GM21423 (cell line): ENCODE results near the gene LOXHD1.

Experiments used
- ATAC-seq: cut with Tn5 transposase; IDR thresholded peaks from one replicate; pipeline ENCODE4 v1.9.1; 2021; ENCODE audit warnings: mild to moderate bottlenecking, moderate library complexity; ENCODE audit not compliant: unreplicated experiment

Gene LOXHD1

DNA sequence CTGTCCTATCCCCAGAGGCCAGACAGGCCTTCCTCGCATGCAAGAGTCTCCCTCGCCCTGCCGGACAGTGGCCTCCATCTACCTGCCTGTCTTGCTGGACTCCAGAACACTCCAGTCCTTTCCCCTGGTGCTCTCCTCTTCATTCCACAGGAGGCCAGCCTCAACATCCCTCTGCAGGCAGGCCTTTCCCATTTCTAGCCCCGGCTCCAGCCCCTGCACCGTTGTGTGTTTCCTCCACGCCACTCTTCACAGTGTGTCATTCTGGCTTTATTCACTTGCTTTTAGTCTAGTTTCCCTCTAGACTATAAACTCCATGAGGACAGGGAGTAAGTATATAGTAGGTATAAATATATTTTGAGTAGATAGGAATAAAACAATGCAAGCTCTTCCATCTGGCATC, 81.2 kb downstream of the LOXHD1 start:
- ATAC-seq: no peak

DNA sequence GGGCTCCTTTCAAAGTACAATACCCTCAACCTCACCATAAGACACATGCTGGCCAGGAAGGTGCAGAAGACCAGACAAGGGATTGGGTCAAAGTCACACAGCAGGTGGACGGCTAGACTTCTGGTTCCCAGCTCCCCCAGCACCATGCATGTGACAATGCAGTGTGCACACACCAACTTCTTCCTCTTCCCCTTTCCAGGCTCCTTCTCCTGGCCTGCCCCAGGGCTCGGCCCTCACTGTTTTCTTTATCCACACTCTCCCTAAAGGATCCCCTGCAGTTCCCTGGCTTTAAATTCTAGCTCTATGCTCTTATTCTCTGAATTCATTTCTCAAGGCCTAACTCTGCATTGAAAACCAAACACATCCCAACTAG, 82.3 kb downstream of the LOXHD1 start:
- no peak for ATAC-seq

DNA sequence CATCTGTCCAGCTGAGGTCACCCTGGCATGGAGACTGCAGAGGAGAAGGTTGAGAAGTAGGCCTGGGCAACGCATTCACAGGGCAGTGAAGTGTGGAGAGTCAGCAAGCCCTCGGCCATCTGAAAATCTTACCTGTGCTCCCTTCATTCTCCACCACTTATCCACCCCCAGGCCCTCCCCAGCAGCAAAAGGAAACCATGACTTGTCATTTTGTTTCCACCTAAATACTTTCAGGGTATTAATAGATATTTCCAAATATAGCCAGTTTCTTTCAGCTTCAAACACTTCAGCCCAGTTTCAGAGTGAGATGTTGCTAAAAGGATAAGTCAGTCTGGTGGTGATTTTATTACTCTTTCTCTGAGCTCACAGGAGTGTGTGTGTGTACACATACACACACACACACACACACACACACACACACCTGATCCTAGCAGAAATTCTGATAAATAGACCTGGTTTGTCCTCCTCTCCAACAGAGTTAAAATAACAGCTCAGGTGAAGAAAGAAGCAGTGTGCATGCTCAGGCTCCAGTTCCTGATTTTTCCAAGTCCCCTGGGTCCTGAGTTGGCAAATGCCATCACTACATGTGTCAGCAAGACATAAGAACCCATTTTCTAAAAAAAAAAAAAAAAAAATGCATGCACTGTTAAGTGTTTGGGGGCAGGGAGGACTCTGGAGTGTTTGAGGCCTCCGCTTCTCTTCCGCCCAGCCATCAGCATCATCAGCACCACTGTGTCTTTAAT, 82.8 kb downstream of the LOXHD1 start:
- ATAC-seq: no peak

DNA sequence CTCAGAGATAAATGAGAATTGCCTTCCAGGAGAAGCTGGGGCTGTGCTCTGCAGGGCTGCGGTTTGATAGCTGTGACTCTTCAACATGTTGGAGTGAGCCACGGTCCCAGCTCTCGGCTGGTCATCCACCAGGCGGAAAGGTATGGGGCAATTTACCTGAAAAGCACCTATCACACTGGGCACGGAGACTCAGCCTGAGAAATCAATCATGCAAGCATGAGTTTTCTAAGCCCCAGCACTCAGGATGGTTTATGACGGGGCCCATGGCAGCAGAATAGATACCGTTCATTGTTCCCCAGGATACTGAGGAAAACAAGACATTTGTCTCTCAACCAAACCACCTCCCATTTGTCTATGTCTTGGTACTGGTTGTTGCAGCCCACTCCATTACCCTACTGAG, 83.9 kb downstream of the LOXHD1 start:
- ATAC-seq: no peak

DNA sequence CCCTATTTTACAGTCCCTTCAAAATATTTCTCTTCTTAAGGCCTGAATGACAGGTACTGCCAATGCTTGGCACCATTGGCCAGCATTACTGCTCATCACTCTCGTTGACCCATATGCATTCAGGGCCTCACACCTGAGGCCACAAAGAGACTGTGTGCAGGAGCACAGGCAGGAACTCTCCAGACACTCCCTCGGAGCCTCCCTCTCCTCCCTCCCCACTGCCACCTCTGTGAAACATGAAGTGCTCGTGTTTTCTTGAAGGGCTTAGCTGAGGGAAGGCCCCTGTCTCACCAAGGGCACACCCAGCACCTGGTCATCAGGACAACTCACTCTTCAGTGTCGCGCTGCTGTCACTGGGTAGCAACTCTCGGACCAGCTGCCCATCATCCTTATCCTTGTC, 85.3 kb downstream of the LOXHD1 start:
- ATAC-seq: no peak

DNA sequence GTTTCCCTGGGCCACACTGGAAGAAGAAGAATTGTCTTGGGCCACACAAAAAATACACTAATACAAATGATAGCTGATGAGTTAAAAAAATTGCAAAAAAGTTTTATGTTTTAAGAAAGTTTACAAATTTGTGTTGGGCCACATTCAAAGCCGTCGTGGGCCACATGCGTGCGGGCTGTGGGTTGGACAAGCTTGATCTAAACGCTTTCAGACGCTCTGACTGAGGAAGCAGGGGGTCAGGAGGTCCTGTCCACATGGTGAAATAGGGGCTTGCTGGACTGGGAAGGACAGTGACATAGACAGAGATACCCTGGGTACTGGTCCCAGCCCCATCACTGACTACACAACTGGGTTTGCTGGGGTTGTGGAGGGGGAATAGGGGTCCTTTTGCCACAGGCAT, 86.4 kb downstream of the LOXHD1 start:
- no peak for ATAC-seq

DNA sequence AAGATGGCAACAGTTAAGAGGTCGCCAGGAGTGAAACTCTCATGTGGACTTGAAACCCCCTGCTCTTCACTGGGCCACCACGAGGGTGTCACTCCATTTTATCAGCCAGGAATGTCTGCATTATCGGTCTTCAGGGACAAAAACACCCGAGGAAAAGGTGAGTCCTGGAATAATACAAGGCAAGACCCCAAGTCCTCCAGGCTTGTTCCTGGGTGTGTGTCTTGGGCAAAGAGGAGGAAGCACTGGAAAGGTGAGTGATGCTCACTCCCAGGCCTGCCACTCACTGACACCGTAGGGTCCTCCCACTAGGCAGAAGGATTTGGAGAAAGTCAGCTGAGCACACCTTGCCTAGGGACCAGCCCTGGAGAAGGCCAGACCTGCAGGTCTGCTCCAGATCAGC, 86.9 kb downstream of the LOXHD1 start:
- ATAC-seq: no peak

DNA sequence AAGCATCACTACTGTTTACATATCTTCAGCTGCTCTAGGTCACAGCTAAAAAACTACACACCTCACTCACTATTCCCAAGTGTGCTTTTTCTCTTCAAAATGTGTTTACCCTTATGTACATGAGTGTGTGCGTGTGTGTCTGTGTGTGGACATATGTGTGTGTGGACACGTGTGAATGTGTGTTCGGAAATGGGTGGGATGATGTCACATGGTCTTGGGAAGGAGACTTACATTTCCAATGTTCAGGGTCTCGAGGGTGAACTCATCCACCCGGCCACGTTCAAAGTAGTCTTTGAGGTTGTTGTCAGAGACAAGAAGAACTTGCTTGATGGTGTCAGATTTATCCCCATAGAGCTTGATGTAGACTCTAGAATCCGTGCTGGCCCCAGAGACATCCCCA, 87.8 kb downstream of the LOXHD1 start:
- no peak for ATAC-seq

DNA sequence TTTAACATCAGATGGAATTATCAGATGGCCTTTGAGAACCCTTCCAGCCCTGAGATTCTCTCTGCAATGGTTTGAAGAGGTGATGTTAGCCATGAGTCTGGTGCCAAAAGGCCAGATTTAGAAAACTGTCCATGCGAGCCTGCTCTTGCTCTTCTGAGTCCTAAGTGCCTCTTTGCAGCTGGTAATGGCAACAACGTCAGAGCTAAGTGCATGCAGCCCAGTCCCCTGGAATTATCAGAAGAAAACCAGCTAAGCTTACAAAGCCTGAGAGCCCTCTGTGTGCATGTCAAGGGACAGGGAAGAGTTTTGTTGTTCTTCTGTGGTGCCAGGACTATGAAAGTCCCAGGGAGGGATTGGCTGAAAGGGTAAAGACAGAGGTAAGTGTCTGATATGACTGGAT, 89.8 kb downstream of the LOXHD1 start:
- no peak for ATAC-seq

DNA sequence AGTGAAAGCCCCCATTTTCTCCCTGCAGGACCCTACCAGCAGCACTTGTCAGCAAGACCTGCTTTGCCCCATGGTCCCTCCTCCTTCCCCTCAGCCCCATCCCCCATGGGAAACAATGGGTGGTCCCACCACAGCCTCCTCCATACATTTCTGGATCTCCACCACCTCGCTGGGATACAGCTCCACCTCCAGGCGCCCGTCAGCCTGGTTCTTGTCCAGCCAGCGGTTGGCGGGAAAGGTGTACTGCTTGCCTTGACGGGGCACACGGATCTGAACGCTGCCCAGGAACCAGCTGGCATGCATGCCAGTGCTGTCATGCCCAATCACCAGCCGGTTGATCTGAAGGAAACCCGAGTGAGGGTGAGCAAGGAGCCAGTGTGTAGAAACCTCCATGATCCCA, 90.9 kb downstream of the LOXHD1 start:
- ATAC-seq: no peak

DNA sequence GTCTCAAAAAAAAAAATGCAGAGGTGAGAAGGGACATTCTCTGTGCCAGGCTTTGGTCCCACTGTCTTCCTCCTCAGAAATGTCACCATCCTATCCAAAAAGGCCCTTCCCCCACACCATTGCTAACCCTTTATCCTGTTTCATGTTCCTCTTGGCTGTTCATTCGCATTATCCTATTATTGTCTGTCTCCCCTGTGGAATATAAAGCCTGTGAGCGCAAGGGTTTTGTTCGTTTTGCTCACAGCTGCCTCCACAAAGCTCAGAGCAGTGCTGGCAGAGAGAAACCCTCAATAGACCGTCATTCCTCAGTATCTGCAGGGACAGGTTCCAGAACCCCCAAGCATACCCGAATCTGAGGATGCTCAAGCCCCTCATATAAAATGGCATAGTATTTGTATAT, 91.8 kb downstream of the LOXHD1 start:
- ATAC-seq: no peak

DNA sequence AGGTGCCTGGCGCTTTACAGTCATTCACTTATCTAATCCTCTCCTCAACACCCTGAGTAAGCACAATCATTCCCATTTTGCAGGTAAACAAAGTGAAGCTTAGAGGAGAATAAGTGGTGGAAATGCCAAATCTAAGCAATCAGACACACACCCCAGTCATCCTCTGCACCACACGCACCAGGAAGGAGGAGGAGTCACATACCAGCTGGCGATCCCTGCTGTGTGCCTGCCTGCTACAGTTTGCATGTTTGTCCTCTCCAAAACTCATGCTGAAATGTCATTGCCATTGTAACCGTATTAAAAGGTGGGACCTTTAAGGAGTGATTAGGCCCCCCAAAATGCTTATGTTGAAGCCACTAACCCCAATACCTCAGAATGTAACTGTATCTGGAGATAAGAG, 93.7 kb downstream of the LOXHD1 start:
- no peak for ATAC-seq

DNA sequence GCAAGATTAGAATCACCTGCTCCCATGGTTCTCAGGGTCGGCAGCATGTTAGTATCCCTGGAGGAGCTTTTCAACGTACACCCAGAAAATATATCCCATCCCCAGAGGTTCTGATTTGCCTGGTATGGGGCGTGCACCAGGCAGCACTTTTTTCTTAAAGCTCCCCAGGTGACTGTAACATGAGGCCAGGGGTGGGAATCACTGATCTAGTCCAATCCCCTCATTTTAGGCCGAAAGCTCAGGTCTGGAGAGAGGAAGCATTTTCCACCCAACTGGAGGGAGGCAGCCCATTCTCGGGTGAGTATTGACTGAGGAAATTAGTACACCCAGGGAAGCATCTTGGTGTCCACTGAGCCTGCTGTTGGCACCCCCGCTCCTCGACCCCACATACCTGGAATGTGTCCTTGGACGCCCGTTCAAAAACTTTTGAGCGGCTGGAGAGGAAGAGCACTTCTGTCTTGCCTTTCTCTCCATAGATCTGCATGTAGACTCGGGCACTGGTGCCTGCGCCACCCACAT, 94.3 kb downstream of the LOXHD1 start:
- ATAC-seq: no peak

DNA sequence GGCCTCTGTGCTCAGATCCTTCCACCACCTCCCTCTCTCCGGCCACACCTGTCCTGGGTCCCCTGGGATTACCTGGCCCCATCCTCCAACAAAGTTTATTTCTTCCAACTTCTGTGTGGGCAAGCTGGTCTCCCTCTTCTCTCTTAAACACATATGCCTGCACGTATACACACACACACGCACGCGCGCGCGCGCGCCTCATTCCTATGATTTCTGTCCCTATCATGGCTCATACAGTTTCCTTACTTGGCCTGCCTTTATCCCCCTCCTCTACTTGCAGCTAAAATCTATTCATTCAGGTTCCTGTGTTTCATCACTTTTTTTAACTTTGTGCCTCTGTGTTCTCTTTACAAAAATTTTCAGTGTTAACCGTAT, 96.4 kb downstream of the LOXHD1 start:
- ATAC-seq: no peak

DNA sequence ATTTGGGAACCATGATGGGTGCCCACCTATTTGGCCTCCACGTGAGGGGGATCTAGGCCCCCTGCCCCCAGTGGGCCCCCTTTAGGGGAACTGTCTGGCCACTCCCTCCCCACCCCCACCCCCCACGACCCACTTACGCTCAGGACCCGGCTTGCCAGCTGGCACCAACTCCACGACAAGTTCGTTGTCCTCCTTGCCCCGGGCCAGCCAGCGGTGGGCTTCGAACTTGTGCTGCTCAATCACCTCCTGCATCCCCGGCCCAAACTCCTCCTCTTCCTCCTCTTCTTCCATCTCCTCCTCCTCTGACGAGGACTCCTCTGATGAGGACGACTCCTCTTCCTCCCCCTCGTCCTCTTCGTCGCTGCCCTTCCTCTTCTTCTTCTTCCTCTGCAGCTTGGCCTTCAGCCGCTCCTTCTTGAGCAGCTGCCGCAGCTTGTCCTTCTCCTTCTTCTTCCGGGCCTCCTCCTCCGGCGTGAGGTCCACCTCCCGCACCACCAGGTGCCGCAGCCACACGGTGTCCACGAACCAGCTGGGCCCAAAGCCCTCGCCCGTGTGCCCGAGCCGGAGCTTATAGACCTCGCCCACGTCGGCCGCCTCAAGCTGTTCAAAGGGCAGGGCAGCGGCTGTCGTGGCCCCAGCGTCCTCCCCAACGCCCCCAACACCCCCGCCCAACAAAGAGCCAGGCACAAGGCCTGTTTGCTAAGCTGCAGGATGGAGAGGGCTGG, 96.9 kb downstream of the LOXHD1 start:
- ATAC-seq: no peak

DNA sequence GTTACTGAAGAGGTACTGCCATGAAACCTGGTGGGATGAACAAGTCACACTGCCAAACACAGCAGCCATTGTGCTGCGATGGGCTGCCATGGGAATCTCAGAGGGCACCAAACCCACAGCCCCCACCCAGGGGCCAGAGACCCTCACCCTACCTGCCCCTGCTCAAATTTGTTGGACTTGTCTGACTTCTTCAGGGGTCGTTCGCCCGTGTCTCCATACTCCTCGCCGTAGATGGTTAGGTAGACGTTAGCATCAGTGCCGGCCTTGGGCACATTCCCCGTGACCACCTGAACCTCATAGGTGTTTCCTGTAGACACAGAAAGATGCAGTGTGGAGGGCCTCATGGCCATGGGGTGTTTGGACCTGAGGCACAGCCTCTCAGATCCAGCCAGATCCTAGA, 97.7 kb downstream of the LOXHD1 start:
- no peak for ATAC-seq

DNA sequence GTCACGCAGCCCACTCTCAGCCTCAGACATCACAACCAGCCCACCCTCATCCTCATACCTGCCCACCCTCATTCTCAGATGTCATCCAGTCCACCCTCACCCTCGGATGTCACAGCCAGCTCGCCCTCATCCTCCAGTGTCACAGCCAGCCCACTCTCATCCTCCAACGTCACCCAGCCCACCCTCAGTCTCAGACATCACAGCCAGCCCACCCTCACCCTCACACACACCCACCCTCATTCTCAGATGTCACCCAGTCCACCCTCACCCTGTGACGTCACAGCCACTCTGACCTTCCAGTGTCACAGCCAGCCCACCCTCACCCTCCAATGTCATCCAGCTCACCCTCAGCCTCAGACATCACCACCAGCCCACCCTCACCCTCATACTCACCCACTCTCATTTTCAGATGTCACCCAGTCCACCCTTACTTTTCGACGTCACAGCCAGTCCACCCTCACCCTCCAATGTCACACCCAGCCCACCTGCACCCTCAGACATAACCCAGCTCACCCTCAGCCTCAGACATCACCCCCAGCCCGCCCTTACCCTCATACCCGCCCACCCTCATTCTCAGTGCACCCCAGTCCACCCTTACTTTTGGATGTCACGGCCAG, 100.3 kb downstream of the LOXHD1 start:
- ATAC-seq: no peak

DNA sequence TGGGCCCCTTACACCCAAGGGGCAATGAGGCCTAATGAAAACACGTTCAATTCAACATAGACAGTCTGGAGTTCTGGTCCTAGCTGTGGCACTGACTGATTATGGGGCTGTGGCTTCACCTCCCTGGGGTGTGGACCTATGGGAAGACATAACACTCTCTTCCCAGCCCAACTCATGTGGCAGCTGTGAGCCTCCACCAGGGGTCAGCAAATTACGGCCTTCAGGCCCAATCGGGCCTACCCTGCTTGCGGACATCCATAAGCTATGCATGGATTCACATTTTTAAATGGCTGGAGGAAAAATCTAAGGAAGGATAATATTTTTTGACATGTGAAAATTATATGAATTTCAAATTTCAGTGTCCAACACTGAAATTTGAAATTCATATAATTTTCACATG, 101.3 kb downstream of the LOXHD1 start:
- ATAC-seq: no peak

DNA sequence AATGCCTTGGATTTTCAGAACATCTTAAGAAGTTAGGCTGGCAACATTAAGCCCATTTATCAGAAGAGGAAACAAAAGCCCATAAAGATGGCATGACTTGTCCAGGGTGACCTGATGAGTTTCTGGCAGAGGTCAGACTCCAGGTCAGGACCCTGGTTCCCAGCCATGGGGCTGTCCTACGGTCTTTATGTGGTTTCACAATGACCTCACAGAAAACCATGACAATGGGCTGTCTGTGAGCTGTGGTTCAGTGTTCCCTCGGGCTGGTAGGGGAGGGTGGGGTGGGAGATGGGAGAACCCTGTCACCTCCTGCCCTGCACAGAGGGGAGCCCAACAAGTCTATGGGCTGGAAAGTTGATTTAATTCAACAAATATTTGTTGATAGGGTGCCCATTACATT, 101.8 kb downstream of the LOXHD1 start:
- ATAC-seq: no peak

DNA sequence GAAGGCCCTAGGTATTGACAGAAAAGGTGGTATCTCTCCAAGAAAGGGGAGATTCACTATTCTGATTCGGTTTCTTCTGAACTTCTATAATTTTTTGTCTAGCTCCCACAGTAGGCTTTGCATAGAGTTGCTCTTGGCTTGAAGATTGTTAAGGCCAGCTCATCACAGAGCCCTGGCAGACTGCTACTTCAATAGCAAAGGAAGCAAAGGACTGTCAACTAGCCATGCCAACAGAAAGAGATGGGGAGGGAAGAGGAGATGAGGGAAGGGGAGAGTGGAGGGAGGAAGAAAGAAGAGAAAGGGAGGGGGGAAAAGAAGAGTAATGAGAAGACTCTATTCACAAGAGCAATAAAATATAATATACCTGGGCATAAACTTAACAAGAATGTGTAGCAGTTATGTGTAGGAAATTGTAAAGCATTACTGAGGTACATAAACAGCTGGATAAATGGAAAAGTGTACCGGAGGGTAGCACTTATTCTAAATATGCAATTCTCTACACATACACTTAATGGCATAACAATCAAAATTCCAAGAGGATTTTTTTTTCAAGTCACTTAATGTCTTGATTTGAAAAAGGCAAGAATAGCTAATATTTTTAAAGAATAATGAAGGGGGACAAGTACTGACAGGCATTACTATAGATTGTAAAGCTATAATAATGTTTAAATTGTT, 102.5 kb downstream of the LOXHD1 start:
- ATAC-seq: no peak

DNA sequence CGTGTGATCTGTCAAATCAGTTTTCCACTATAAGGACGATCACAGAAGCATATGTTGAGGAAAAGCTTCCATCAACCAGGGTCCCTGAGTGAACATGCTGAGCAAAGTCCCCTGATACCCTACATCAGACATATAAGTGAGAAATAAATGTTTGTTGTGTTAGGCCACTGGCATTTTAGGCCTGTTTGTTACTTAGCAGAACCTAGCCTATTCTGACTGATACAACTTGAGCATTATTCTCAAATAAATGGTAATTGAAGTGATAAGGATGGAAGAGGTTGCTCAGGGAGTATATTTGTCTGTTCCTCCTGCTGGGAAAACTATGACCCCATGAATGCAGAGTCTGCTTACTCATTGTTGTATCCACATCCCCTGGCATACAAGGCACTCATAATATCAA, 106.4 kb downstream of the LOXHD1 start:
- no peak for ATAC-seq

DNA sequence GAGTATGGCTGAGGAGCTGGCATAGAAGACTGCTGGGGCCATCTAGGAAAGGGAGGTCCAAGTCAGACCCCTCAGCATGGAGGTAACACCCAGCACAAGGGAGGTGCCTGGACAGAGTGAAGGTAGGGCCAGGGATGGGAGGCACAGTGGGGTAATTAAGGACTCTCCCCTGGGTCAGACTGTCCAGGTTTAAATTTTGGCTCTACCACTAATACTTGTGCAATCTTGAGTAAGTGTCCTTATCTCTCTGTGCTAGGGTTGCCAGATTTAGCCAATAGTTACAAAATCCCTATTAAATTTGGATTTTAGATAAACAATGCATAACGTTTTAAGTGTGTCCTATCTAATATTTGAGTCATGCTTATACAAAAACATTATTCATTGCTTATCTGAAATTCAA, 109.5 kb downstream of the LOXHD1 start:
- no peak for ATAC-seq
